ENCODE data around the gene TRIM17. TPM values are rescaled to one million over a fixed set of nuclear protein-coding genes. Genes with fewer than 3 reads are reported as not detected.

TRIM17 gene
- polyA plus RNA-seq, 3 donors: not detected

GRCh38 chr1:228429007-228429406 lies 12.3 kb upstream of the TRIM17 start:
- intact Hi-C loops (cut with micrococcal nuclease): no loop called here
- peaks cover 0 to 11% of the 10 kb centered on the region in 2 donors for H3K9me3 ChIP-seq (replicated peaks in 1 of 2; ENCODE audit: control insufficient read depth in 1 of 2, insufficient read depth in 1 of 2, low read length in 2 of 2)
- H3K36me3 ChIP-seq (replicated peaks in 1 of 2; ENCODE audit: control insufficient read depth in 1 of 2, insufficient read depth in 2 of 2, low read length in 2 of 2): no peaks in the 10 kb centered on the region
- Mint-ChIP-seq H3K27ac (no peak overlapping the region), H3K4me1 (no peaks in the 10 kb centered on the region), H3K4me3 (no peak overlapping the region), H3K9me3 (peaks cover 2 to 14% (median 11%) of the 10 kb centered on the region in 7 donors), H3K36me3 (no peaks in the 10 kb centered on the region), H3K27me3 (ENCODE audit: low read depth in 3 of 3) (peaks cover 9 to 33% (median 32%) of the 10 kb centered on the region in 3 donors)
- no peaks in the 10 kb centered on the region for H3K4me1 ChIP-seq (ENCODE audit: control insufficient read depth in 1 of 2, insufficient read depth in 2 of 2, low read length in 2 of 2)
- no peak overlapping the region for H2AFZ ChIP-seq (ENCODE audit: insufficient read depth, low read depth, low read length, poor library complexity, severe bottlenecking)
- H3K27ac ChIP-seq (ENCODE audit: low read depth in 1 of 2, low read length in 2 of 2): no peak overlapping the region
- peaks cover 0 to 7% of the 10 kb centered on the region in 2 donors for H3K27me3 ChIP-seq (ENCODE audit: control insufficient read depth in 2 of 2, insufficient read depth in 2 of 2, low read length in 2 of 2)
- DNase-seq: no peak
- no peaks in the 10 kb centered on the region for H3K79me2 ChIP-seq (ENCODE audit: insufficient read depth, low read length)
- no peak overlapping the region for H3K4me3 ChIP-seq (replicated peaks in 1 of 3; ENCODE audit: low read depth in 2 of 3, low read length in 3 of 3)
- no peak overlapping the region for H3K4me2 ChIP-seq (replicated peaks; ENCODE audit: extremely low read depth, low read length, poor library complexity, severe bottlenecking)
- TF ChIP-seq CTCF (IDR thresholded peaks at IDR 0.05): no peak
- H3K9ac ChIP-seq (ENCODE audit: insufficient read depth, low read length, poor library complexity, severe bottlenecking): no peak overlapping the region
- H4K20me1 ChIP-seq (ENCODE audit: insufficient read depth, low read length): no peaks in the 10 kb centered on the region
- 94% methylated on average over 8 of the region's 8 CpGs for WGBS (ENCODE audit: insufficient coverage)

DNA sequence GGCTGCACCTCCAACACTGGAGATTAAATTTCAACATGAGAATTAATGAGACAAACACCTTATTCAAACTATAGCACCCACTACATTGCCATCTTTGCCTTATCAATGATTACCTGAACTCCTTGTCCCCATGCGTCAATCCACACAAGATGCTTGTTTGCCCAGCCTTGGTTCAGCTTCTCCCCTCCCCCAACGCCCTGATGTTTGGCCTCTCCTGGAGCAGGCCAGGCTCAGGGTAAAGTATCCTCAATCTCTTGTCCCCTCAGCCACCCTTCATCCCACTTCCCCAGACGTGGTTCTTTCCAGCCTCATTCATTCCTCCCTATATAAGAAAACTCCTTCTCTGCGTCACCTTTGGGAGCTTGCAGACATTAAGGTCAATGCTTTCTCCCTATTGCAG lies 11.8 kb upstream of the TRIM17 start:
- Mint-ChIP-seq H3K4me1 (no peaks in the 10 kb centered on the region), H3K27ac (no peak overlapping the region), H3K27me3 (ENCODE audit: low read depth in 3 of 3) (peaks cover 9 to 31% (median 29%) of the 10 kb centered on the region in 3 donors), H3K9me3 (peaks cover 2 to 14% (median 11%) of the 10 kb centered on the region in 7 donors), H3K36me3 (no peaks in the 10 kb centered on the region), H3K4me3 (no peak overlapping the region)
- Histone ChIP-seq H3K9me3 (replicated peaks in 1 of 2; ENCODE audit: control insufficient read depth in 1 of 2, insufficient read depth in 1 of 2, low read length in 2 of 2) (peaks cover 0 to 11% of the 10 kb centered on the region in 2 donors), H3K79me2 (ENCODE audit: insufficient read depth, low read length) (no peaks in the 10 kb centered on the region), H3K4me1 (ENCODE audit: control insufficient read depth in 1 of 2, insufficient read depth in 2 of 2, low read length in 2 of 2) (no peaks in the 10 kb centered on the region), H3K9ac (ENCODE audit: insufficient read depth, low read length, poor library complexity, severe bottlenecking) (no peak overlapping the region), H4K20me1 (ENCODE audit: insufficient read depth, low read length) (no peaks in the 10 kb centered on the region), H3K4me2 (replicated peaks; ENCODE audit: extremely low read depth, low read length, poor library complexity, severe bottlenecking) (no peak overlapping the region), H3K36me3 (replicated peaks in 1 of 2; ENCODE audit: control insufficient read depth in 1 of 2, insufficient read depth in 2 of 2, low read length in 2 of 2) (no peaks in the 10 kb centered on the region), H2AFZ (ENCODE audit: insufficient read depth, low read depth, low read length, poor library complexity, severe bottlenecking) (no peak overlapping the region), H3K27me3 (ENCODE audit: control insufficient read depth in 2 of 2, insufficient read depth in 2 of 2, low read length in 2 of 2) (peaks cover 0 to 6% of the 10 kb centered on the region in 2 donors), H3K4me3 (replicated peaks in 1 of 3; ENCODE audit: low read depth in 2 of 3, low read length in 3 of 3) (no peak overlapping the region), H3K27ac (ENCODE audit: low read depth in 1 of 2, low read length in 2 of 2) (no peak overlapping the region)
- no peak for TF ChIP-seq CTCF (IDR thresholded peaks at IDR 0.05)
- WGBS (ENCODE audit: insufficient coverage): 72% methylated on average over 3 of the region's 4 CpGs
- intact Hi-C loops (cut with micrococcal nuclease): no loop called here
- no peak for DNase-seq
